ENCODE results near the gene AQP12A.

- TF ChIP-seq, protein P1, sequence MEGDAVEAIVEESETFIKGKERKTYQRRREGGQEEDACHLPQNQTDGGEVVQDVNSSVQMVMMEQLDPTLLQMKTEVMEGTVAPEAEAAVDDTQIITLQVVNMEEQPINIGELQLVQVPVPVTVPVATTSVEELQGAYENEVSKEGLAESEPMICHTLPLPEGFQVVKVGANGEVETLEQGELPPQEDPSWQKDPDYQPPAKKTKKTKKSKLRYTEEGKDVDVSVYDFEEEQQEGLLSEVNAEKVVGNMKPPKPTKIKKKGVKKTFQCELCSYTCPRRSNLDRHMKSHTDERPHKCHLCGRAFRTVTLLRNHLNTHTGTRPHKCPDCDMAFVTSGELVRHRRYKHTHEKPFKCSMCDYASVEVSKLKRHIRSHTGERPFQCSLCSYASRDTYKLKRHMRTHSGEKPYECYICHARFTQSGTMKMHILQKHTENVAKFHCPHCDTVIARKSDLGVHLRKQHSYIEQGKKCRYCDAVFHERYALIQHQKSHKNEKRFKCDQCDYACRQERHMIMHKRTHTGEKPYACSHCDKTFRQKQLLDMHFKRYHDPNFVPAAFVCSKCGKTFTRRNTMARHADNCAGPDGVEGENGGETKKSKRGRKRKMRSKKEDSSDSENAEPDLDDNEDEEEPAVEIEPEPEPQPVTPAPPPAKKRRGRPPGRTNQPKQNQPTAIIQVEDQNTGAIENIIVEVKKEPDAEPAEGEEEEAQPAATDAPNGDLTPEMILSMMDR (IDR thresholded peaks at IDR 0.05) = no peak
- no peak for TF ChIP-seq POLR2AphosphoS5 (IDR thresholded peaks at IDR 0.05)
Measured at GRCh38 chr2:240745456-240745855, 53.8 kb downstream of the AQP12A start.
